CD4-positive, alpha-beta T cell (primary cell): ENCODE data around the gene CHEK2. TPM values are rescaled to one million over a fixed set of nuclear protein-coding genes. Genes with fewer than 3 reads are reported as not detected.

Source experiments
- ATAC-seq: fragments of 200-7000 bp; cut with Tn5 transposase; one replicate; pipeline ENCODE4 v1.10.0; 2022; ENCODE audit warnings: mild to moderate bottlenecking; ENCODE audit not compliant: poor library complexity
- CTCF ChIA-PET: fragments of 350-600 bp; sonication (Branson Sonifier 250); formaldehyde crosslinking; loops from one replicate; lab custom pipeline; 2021; ENCODE audit warnings: antibody characterized with exemption, inconsistent platforms; lab: Charles Lee
- POLR2A ChIA-PET: fragments of 350-600 bp; sonication (Branson Sonifier 250); formaldehyde crosslinking; loops from one replicate; lab custom pipeline; 2021; ENCODE audit warnings: antibody characterized with exemption, inconsistent platforms; lab: Charles Lee
- DNase-seq, 14 experiments: peaks; one replicate each; pipeline ENCODE4 v3.0.0-alpha.2; 2013 to 2020; ENCODE audit warnings: mixed read lengths in 2 of 14
- H3K27ac ChIP-seq, 2 donors: one replicate each; pipeline versions ENCODE4 v1.5.1 to v1.7.0; 2013; ENCODE audit warnings: low read length in 2 of 2, low read depth in 1 of 2, mild to moderate bottlenecking in 1 of 2
- H3K27me3 ChIP-seq, 2 experiments: 1 replicate in 1 of 2; 2 replicates in 1 of 2; pipeline versions ENCODE4 v1.6.1 to v1.7.0; 2013; ENCODE audit warnings: low read length in 2 of 2, control low read depth in 1 of 2, mild to moderate bottlenecking in 1 of 2, moderate library complexity in 1 of 2; ENCODE audit not compliant: insufficient read depth in 2 of 2, control insufficient read depth in 1 of 2
- H3K36me3 ChIP-seq: one replicate; pipeline ENCODE4 v1.6.1; 2013; ENCODE audit warnings: low read length, control low read depth; ENCODE audit not compliant: insufficient read depth
- H3K4me1 ChIP-seq: one replicate; pipeline ENCODE4 v1.6.1; 2013; ENCODE audit warnings: low read length, control low read depth; ENCODE audit not compliant: insufficient read depth
- H3K4me3 ChIP-seq: one replicate; pipeline ENCODE4 v1.5.1; 2013; ENCODE audit warnings: mild to moderate bottlenecking, low read length, moderate library complexity
- H3K9me3 ChIP-seq, 2 experiments: 1 replicate in 1 of 2; 2 replicates in 1 of 2; pipeline versions ENCODE4 v1.6.1 to v1.7.0; 2013; ENCODE audit warnings: low read length in 2 of 2, mild to moderate bottlenecking in 2 of 2, control low read depth in 1 of 2, moderate library complexity in 1 of 2; ENCODE audit not compliant: control insufficient read depth in 1 of 2, insufficient read depth in 1 of 2
- H3K27ac Mint-ChIP-seq: one replicate; pipeline ENCODE4 v1.8.0; 2020; ENCODE audit warnings: mixed read lengths
- H3K27me3 Mint-ChIP-seq: one replicate; pipeline ENCODE4 v1.8.0; 2021; ENCODE audit warnings: mixed read lengths
- H3K36me3 Mint-ChIP-seq: one replicate; pipeline ENCODE4 v1.8.0; 2021; ENCODE audit warnings: low read depth, mixed read lengths
- H3K4me1 Mint-ChIP-seq: one replicate; pipeline ENCODE4 v1.8.0; 2021; ENCODE audit warnings: low read depth, mixed read lengths
- H3K4me3 Mint-ChIP-seq: one replicate; pipeline ENCODE4 v1.8.0; 2020; ENCODE audit warnings: mild to moderate bottlenecking, mixed read lengths
- H3K9me3 Mint-ChIP-seq: one replicate; pipeline ENCODE4 v1.8.0; 2020; ENCODE audit warnings: mixed read lengths
- CTCF ChIP-seq: fragments of 200-600 bp; IDR thresholded peaks from one replicate; pipeline ENCODE4 v1.8.0; 2022; ENCODE audit warnings: antibody characterized with exemption, mild to moderate bottlenecking
- intact Hi-C, 2 experiments: fragments of 100-400 bp; cut with DNase I in 1 of 2; cut with micrococcal nuclease in 1 of 2; formaldehyde crosslinking; loops; one replicate each; pipeline versions ENCODE4 v1.15.1 to v1.9.0; 2023 to 2025; cut with DNase I, micrococcal nuclease
- total RNA-seq, 174 experiments: library from RNA in 2 of 174; stranded (reverse) in 2 of 174; gene quantifications; one replicate each; pipeline ENCODE4 v1.2.3 and lab custom pipeline; 2021 to 2026

The CHEK2 gene
- total RNA-seq, 2 experiments from 2014 or later = 2.6 to 4.0 TPM

- peaks cover 4% of the 10 kb centered on the region for H3K36me3 ChIP-seq
- peaks cover 33% of the 10 kb centered on the region for H3K4me1 ChIP-seq
- ATAC-seq = no peak
- H3K4me3 ChIP-seq = no peak overlapping the region
- Mint-ChIP-seq H3K4me1 (peaks cover 26% of the 10 kb centered on the region), H3K9me3 (no peaks in the 10 kb centered on the region), H3K36me3 (peaks cover 26% of the 10 kb centered on the region), H3K27ac (no peak overlapping the region), H3K27me3 (no peaks in the 10 kb centered on the region), H3K4me3 (peak overlapping the region; percentile 39)
- ChIA-PET CTCF (interaction anchor here (1.0 kb wide), 1 partner anchor 31 kb away, joined by 3 read pairs; no protein-coding TSS in a partner anchor), POLR2A (interaction anchor here (5.1 kb wide), 1 partner anchor 29 kb away, joined by 50 read pairs; the partner anchor contains the start of gene XBP1)
- intact Hi-C loops = loop anchor here in 1 of 2 experiments (10.0 kb wide), 1 partner anchor 856 kb away; the partner anchor contains the start of gene PITPNB
- DNase-seq = no peak
- no peaks in the 10 kb centered on the region for H3K9me3 ChIP-seq
- no peak overlapping the region for H3K27ac ChIP-seq
- H3K27me3 ChIP-seq = no peaks in the 10 kb centered on the region
- no peak for TF ChIP-seq CTCF
Observed at GRCh38 chr22:28771195-28771791, 29.7 kb upstream of the CHEK2 start.

- intact Hi-C loops = loop anchor here in 1 of 2 experiments (10.0 kb wide), 1 partner anchor 855 kb away; the partner anchor contains the start of gene PITPNB
- Mint-ChIP-seq H3K4me1 (peaks cover 14% of the 10 kb centered on the region), H3K27ac (no peak overlapping the region), H3K36me3 (peaks cover 10% of the 10 kb centered on the region), H3K27me3 (no peaks in the 10 kb centered on the region), H3K4me3 (peak overlapping the region; percentile 76), H3K9me3 (no peaks in the 10 kb centered on the region)
- ATAC-seq = no peak
- Histone ChIP-seq H3K27me3 (no peaks in the 10 kb centered on the region), H3K4me1 (peaks cover 22% of the 10 kb centered on the region), H3K36me3 (no peaks in the 10 kb centered on the region), H3K27ac (no peak overlapping the region), H3K4me3 (no peak overlapping the region), H3K9me3 (no peaks in the 10 kb centered on the region)
- ChIA-PET CTCF (no interaction called here), POLR2A (interaction anchor here (5.1 kb wide), 1 partner anchor 31 kb away, joined by 50 read pairs; the partner anchor contains the start of gene XBP1)
- no peak for DNase-seq
- TF ChIP-seq CTCF = no peak
Observed at GRCh38 chr22:28769394-28770085, 27.9 kb upstream of the CHEK2 start.

GRCh38 chr22:28768701-28769393, 27.2 kb upstream of the CHEK2 start:
- Histone ChIP-seq H3K9me3 (no peaks in the 10 kb centered on the region), H3K4me3 (no peak overlapping the region), H3K27ac (no peak overlapping the region), H3K27me3 (no peaks in the 10 kb centered on the region), H3K36me3 (no peaks in the 10 kb centered on the region), H3K4me1 (peaks cover 15% of the 10 kb centered on the region)
- ChIA-PET CTCF (no interaction called here), POLR2A (no interaction called here)
- H3K27me3 Mint-ChIP-seq = no peaks in the 10 kb centered on the region
- intact Hi-C loops = no loop called here
- DNase-seq (no peak), ATAC-seq (no peak)
- no peak for TF ChIP-seq CTCF
- H3K4me3 Mint-ChIP-seq = no peak overlapping the region
- peaks cover 7% of the 10 kb centered on the region for H3K36me3 Mint-ChIP-seq
- H3K4me1 Mint-ChIP-seq = peaks cover 11% of the 10 kb centered on the region
- H3K27ac Mint-ChIP-seq = no peak overlapping the region
- H3K9me3 Mint-ChIP-seq = no peaks in the 10 kb centered on the region
